ENCODE results near the gene PPP2R5B. TPM values are rescaled to one million over a fixed set of nuclear protein-coding genes. Genes with fewer than 3 reads are reported as not detected.

Gene PPP2R5B
- total RNA-seq, 1 donor from 2014 or later, result 16.9 TPM

DNA sequence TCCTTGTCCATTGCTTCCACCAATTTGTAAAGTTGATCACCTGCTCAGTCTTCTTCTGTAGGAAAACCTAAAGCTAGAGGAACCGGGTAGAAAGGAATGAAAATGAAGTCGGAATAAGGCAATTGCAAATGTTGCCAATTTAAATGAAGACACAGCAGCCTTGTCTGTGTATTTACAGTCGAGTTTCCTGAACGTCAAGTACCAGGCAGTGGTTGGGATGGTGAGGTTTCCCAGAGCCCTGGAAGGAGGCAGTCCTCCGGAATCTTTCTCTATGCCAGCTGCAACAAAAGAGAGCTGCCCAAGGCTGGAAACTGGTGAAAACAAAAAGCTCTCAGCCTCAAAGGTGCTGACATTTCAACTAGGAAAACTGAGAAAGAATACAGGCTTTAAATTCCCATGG is 29.7 kb downstream of the PPP2R5B start:
- no peak for DNase-seq (ENCODE audit: extremely low spot score in 2 of 2)
- TF ChIP-seq CTCF (IDR thresholded peaks at IDR 0.05) (no peak), POLR2AphosphoS5 (IDR thresholded peaks at IDR 0.05; ENCODE audit: insufficient read depth in 1 of 2, low read depth in 1 of 2) (no peak), POLR2A (IDR thresholded peaks at IDR 0.05) (no peak)
- H3K36me3 ChIP-seq, result no peaks in the 10 kb centered on the region
- H3K4me3 ChIP-seq, result no peak overlapping the region
- H3K27ac ChIP-seq, result no peak overlapping the region
- H3K9me3 ChIP-seq, result no peaks in the 10 kb centered on the region
- no peaks in the 10 kb centered on the region for H3K4me1 ChIP-seq
- no peaks in the 10 kb centered on the region for H3K27me3 ChIP-seq
- intact Hi-C loops (cut with DNase I), result no loop called here

GRCh38 chr11:64959498-64959897 is 35.0 kb downstream of the PPP2R5B start:
- Histone ChIP-seq H3K9me3 (no peaks in the 10 kb centered on the region), H3K36me3 (no peaks in the 10 kb centered on the region), H3K27me3 (no peaks in the 10 kb centered on the region), H3K4me1 (no peaks in the 10 kb centered on the region), H3K27ac (no peak overlapping the region), H3K4me3 (no peak overlapping the region)
- TF ChIP-seq POLR2A (IDR thresholded peaks at IDR 0.05) (no peak), POLR2AphosphoS5 (IDR thresholded peaks at IDR 0.05; ENCODE audit: insufficient read depth in 1 of 2, low read depth in 1 of 2) (no peak), CTCF (IDR thresholded peaks at IDR 0.05) (no peak)
- no peak for DNase-seq (ENCODE audit: extremely low spot score in 2 of 2)
- intact Hi-C loops (cut with DNase I), result no loop called here

- H3K36me3 ChIP-seq, result no peaks in the 10 kb centered on the region
- TF ChIP-seq CTCF (IDR thresholded peaks at IDR 0.05) (no peak), POLR2A (IDR thresholded peaks at IDR 0.05) (no peak), POLR2AphosphoS5 (IDR thresholded peaks at IDR 0.05; ENCODE audit: insufficient read depth in 1 of 2, low read depth in 1 of 2) (no peak)
- intact Hi-C loops (cut with DNase I), result no loop called here
Measured at GRCh38 chr11:64960719-64961118, 36.2 kb downstream of the PPP2R5B start.

GRCh38 chr11:64963072-64963631 is 38.7 kb downstream of the PPP2R5B start:
- H3K9me3 ChIP-seq, result no peaks in the 10 kb centered on the region
- no peak for DNase-seq (ENCODE audit: extremely low spot score in 2 of 2)
- no peaks in the 10 kb centered on the region for H3K27me3 ChIP-seq
- H3K36me3 ChIP-seq, result no peaks in the 10 kb centered on the region
- H3K27ac ChIP-seq, result no peak overlapping the region
- TF ChIP-seq POLR2AphosphoS5 (IDR thresholded peaks at IDR 0.05; ENCODE audit: insufficient read depth in 1 of 2, low read depth in 1 of 2), result no peak
- no peak for TF ChIP-seq CTCF (IDR thresholded peaks at IDR 0.05)
- TF ChIP-seq POLR2A (IDR thresholded peaks at IDR 0.05), result no peak
- H3K4me1 ChIP-seq, result no peaks in the 10 kb centered on the region
- intact Hi-C loops (cut with DNase I), result no loop called here
- H3K4me3 ChIP-seq, result no peak overlapping the region

More at GRCh38 chr11:64960719-64961118, 36.2 kb downstream of the PPP2R5B start:
- Histone ChIP-seq H3K4me3 (no peak overlapping the region), H3K4me1 (no peaks in the 10 kb centered on the region), H3K27ac (no peak overlapping the region), H3K27me3 (no peaks in the 10 kb centered on the region), H3K9me3 (no peaks in the 10 kb centered on the region)
- DNase-seq (ENCODE audit: extremely low spot score in 2 of 2), result no peak

DNA sequence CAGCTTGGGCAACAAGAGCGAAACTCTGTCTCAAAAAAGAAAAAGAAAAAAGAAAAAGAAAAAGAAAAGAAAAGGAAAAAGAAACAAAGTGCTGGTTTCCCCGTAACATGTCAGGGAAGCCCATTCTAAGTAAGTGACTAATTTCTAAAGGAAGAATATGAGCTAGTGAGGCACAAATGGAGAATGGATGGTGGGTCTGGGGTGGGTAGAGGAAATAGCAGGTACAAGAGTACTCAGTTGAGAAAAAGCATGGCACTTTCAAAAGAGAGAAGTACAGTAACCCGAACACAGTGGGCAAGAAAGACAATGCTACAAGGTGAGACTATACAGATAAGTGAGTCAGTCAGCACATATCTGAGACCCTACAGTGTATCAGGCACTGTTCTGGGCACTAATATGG is 42.9 kb downstream of the PPP2R5B start:
- no peak overlapping the region for H3K4me3 ChIP-seq
- no peaks in the 10 kb centered on the region for H3K9me3 ChIP-seq
- intact Hi-C loops (cut with DNase I), result no loop called here
- DNase-seq (ENCODE audit: extremely low spot score in 2 of 2), result no peak
- no peak overlapping the region for H3K27ac ChIP-seq
- H3K27me3 ChIP-seq, result no peaks in the 10 kb centered on the region
- peaks cover 10% of the 10 kb centered on the region for H3K4me1 ChIP-seq
- TF ChIP-seq CTCF (IDR thresholded peaks at IDR 0.05), result no peak
- no peak for TF ChIP-seq POLR2AphosphoS5 (IDR thresholded peaks at IDR 0.05; ENCODE audit: insufficient read depth in 1 of 2, low read depth in 1 of 2)
- TF ChIP-seq POLR2A (IDR thresholded peaks at IDR 0.05), result no peak
- no peaks in the 10 kb centered on the region for H3K36me3 ChIP-seq
